AG10803 (cell line): ENCODE data around the gene CBFB.

ENCODE experiments used
- DNase-seq: peaks from one replicate; pipeline ENCODE4 v3.0.0; 2010; ENCODE audit warnings: low read depth
- H3K4me3 ChIP-seq: 2 replicates; pipeline ENCODE4 v1.5.1; 2011; ENCODE audit warnings: mild to moderate bottlenecking, low read length, control low read depth
- CTCF ChIP-seq: conservative IDR thresholded peaks from 2 replicates; pipeline ENCODE4 v1.5.1; 2011; ENCODE audit warnings: mild to moderate bottlenecking, low read length, control low read depth, inconsistent platforms

Gene CBFB

GRCh38 chr16:66996324-66996982 lies 32.5 kb upstream of the CBFB start:
- H3K4me3 ChIP-seq: no peak overlapping the region
- peak; percentile 81 for DNase-seq
- TF ChIP-seq CTCF: no peak

GRCh38 chr16:66996983-66997358 lies 32.0 kb upstream of the CBFB start:
- no peak for DNase-seq

GRCh38 chr16:67000384-67001351 lies 28.3 kb upstream of the CBFB start:
- no peak for TF ChIP-seq CTCF
- DNase-seq: no peak
- H3K4me3 ChIP-seq: peak overlapping the region; percentile 62

More at GRCh38 chr16:66996983-66997358, 32.0 kb upstream of the CBFB start:
- H3K4me3 ChIP-seq: no peak overlapping the region
- no peak for TF ChIP-seq CTCF

- no peak for TF ChIP-seq CTCF
- no peak for DNase-seq
- no peak overlapping the region for H3K4me3 ChIP-seq
These were observed 27.2 kb upstream of the CBFB start for GRCh38 chr16:67001726-67002125.

GRCh38 chr16:67006930-67007658 lies 21.9 kb upstream of the CBFB start:
- no peak for TF ChIP-seq CTCF
- DNase-seq: peak; percentile 23
- no peak overlapping the region for H3K4me3 ChIP-seq

- DNase-seq: no peak
- no peak for TF ChIP-seq CTCF
- H3K4me3 ChIP-seq: no peak overlapping the region
These were observed 19.8 kb upstream of the CBFB start for GRCh38 chr16:67009158-67009557.
